Measurements from ENCODE around the gene RABGAP1L. TPM values are rescaled to one million over a fixed set of nuclear protein-coding genes. Genes with fewer than 3 reads are reported as not detected.
A peak's percentile ranks its signal among the peaks of the same experiment; 100 is the strongest.

Gene RABGAP1L
- total RNA-seq, 2 experiments from 2014 or later, result 38.2 to 44.2 TPM

- peak overlapping the region; percentile 3 for H3K27ac Mint-ChIP-seq
Observed at GRCh38 chr1:174938281-174939007, 779.1 kb downstream of the RABGAP1L start.

DNA sequence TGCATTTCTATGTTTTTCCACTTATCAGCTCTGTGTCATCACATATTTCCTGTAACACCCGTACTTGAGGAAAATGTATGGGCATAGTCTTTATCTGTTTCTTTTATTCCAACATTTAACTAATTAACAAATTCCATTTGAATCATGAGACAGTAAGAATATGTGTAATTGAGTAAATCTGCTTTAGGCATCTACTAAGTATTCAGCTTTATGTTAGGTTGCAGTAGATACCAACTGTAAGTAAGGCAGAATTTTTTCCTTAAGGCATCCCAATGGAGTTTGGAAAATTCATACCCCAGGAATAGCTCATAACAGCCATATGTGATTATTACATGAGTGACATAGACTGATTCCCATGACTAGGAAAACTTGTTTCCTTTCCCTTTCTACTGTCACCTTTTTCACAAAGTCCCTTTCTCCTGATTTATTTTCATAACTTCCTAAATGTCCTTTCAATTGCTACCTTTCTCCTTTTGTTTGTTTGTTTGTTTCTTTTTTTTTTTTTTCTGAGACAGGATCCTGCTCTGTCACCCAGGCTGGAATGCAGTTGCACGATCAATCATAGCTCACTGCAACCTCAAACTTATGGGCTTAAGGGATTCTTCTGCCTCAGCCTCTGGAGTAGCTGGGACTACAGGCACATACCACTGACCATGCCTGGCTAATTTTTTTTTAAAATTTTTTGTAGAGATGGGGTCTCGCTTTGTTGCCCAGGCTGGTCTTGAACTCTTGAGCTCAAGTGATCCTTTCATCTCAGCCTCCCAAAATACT, 780.6 kb downstream of the RABGAP1L start:
- Mint-ChIP-seq H3K27me3 (ENCODE audit: low read depth) (no peaks in the 10 kb centered on the region), H3K9me3 (ENCODE audit: insufficient read depth) (no peaks in the 10 kb centered on the region), H3K4me3 (no peak overlapping the region), H3K36me3 (ENCODE audit: low read depth) (no peaks in the 10 kb centered on the region), H3K27ac (no peak overlapping the region), H3K4me1 (ENCODE audit: low read depth) (peaks cover 7% of the 10 kb centered on the region)
- ChIA-PET POLR2A (interaction anchor here (0.6 kb wide), 1 partner anchor 30 kb away, joined by 3 read pairs; no protein-coding TSS in a partner anchor), CTCF (interaction anchor here (0.9 to 1.8 kb wide), 3 partner anchors 13 to 26 kb away, joined by 3 to 5 read pairs (median 3); no protein-coding TSS in a partner anchor)
- ATAC-seq, result no peak
- DNase-seq, result no peak

More at GRCh38 chr1:174938281-174939007, 779.1 kb downstream of the RABGAP1L start:
- H3K27me3 Mint-ChIP-seq (ENCODE audit: low read depth), result no peaks in the 10 kb centered on the region
- DNase-seq (no peak), ATAC-seq (no peak)
- CTCF ChIA-PET, result interaction anchor here (0.8 to 1.2 kb wide), 4 partner anchors 19 to 78 kb away, joined by 3 to 4 read pairs (median 3); partner anchors contain the start of gene CACYBP
- POLR2A ChIA-PET, result no interaction called here
- H3K36me3 Mint-ChIP-seq (ENCODE audit: low read depth), result no peaks in the 10 kb centered on the region
- H3K9me3 Mint-ChIP-seq (ENCODE audit: insufficient read depth), result no peaks in the 10 kb centered on the region
- peaks cover 7% of the 10 kb centered on the region for H3K4me1 Mint-ChIP-seq (ENCODE audit: low read depth)
- H3K4me3 Mint-ChIP-seq, result peak overlapping the region; percentile 24

GRCh38 chr1:174940646-174941175, 781.4 kb downstream of the RABGAP1L start:
- ATAC-seq (no peak), DNase-seq (no peak)
- H3K4me3 Mint-ChIP-seq, result no peak overlapping the region
- ChIA-PET POLR2A (no interaction called here), CTCF (interaction anchor here (0.9 to 1.8 kb wide), 2 partner anchors 13 to 25 kb away, joined by 3 to 5 read pairs; no protein-coding TSS in a partner anchor)
- no peaks in the 10 kb centered on the region for H3K36me3 Mint-ChIP-seq (ENCODE audit: low read depth)
- H3K27me3 Mint-ChIP-seq (ENCODE audit: low read depth), result no peaks in the 10 kb centered on the region
- peaks cover 7% of the 10 kb centered on the region for H3K4me1 Mint-ChIP-seq (ENCODE audit: low read depth)
- H3K27ac Mint-ChIP-seq, result no peak overlapping the region
- H3K9me3 Mint-ChIP-seq (ENCODE audit: insufficient read depth), result no peaks in the 10 kb centered on the region

GRCh38 chr1:174942547-174943255, 783.4 kb downstream of the RABGAP1L start:
- ATAC-seq, result no peak
- no peak overlapping the region for H3K27ac Mint-ChIP-seq
- POLR2A ChIA-PET, result no interaction called here
- CTCF ChIA-PET, result interaction anchor here (1.0 to 1.4 kb wide), 3 partner anchors 21 to 56 kb away, joined by 3 to 4 read pairs (median 3); no protein-coding TSS in a partner anchor
- no peak overlapping the region for H3K4me3 Mint-ChIP-seq
- no peaks in the 10 kb centered on the region for H3K36me3 Mint-ChIP-seq (ENCODE audit: low read depth)
- no peaks in the 10 kb centered on the region for H3K9me3 Mint-ChIP-seq (ENCODE audit: insufficient read depth)
- H3K27me3 Mint-ChIP-seq (ENCODE audit: low read depth), result no peaks in the 10 kb centered on the region
- DNase-seq, result no peak
- H3K4me1 Mint-ChIP-seq (ENCODE audit: low read depth), result peaks cover 7% of the 10 kb centered on the region

DNA sequence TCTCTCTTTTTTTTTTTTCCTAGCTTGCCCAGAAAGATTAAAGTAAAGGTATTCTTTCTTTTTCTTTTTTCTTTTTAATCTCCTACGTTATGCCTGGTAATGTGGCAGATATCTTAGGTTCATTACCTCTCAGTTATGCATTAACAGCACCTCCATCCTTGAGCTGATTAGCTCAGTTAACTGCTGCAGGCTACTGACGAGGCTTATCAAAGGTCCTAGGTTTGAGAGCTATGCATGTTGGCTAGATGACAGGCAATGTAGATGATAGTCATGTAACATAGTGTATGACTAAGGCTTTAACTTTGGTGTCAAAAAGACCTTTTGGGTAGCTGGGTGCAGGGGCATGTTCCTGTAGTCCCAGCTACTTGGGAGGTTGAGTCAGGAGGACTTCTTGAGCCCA, 786.7 kb downstream of the RABGAP1L start:
- no peak for ATAC-seq
- POLR2A ChIA-PET, result no interaction called here
- Mint-ChIP-seq H3K9me3 (ENCODE audit: insufficient read depth) (no peaks in the 10 kb centered on the region), H3K27ac (no peak overlapping the region), H3K36me3 (ENCODE audit: low read depth) (no peaks in the 10 kb centered on the region), H3K4me3 (no peak overlapping the region), H3K4me1 (ENCODE audit: low read depth) (no peaks in the 10 kb centered on the region), H3K27me3 (ENCODE audit: low read depth) (no peaks in the 10 kb centered on the region)
- CTCF ChIA-PET, result interaction anchor here (1.2 kb wide), 1 partner anchor 18 kb away, joined by 4 read pairs; no protein-coding TSS in a partner anchor
- DNase-seq, result no peak

DNA sequence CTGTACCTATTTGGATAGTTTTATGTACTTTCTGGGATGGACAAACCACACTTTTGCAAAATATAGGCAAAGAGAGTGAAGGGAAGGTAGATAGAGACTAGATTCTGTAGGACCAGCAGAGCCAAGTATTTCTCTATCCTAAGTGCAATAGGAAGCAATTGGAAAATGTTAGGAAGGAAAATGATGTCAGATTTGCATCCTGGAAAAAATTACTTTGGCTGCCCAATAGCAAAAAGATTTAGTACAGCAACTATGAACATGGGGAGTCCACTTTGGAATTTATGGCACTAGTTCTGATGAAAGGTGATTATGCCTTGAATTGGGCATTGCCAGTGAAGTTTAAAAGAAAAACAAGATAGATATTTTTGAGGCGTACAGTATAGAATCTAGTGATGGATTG, 789.7 kb downstream of the RABGAP1L start:
- Mint-ChIP-seq H3K27me3 (ENCODE audit: low read depth) (no peaks in the 10 kb centered on the region), H3K36me3 (ENCODE audit: low read depth) (no peaks in the 10 kb centered on the region), H3K9me3 (ENCODE audit: insufficient read depth) (no peaks in the 10 kb centered on the region), H3K4me3 (no peak overlapping the region), H3K27ac (no peak overlapping the region), H3K4me1 (ENCODE audit: low read depth) (no peaks in the 10 kb centered on the region)
- ChIA-PET POLR2A (no interaction called here), CTCF (interaction anchor here (1.1 kb wide), 1 partner anchor 15 kb away, joined by 3 read pairs; no protein-coding TSS in a partner anchor)
- DNase-seq, result no peak
- ATAC-seq, result no peak

DNA sequence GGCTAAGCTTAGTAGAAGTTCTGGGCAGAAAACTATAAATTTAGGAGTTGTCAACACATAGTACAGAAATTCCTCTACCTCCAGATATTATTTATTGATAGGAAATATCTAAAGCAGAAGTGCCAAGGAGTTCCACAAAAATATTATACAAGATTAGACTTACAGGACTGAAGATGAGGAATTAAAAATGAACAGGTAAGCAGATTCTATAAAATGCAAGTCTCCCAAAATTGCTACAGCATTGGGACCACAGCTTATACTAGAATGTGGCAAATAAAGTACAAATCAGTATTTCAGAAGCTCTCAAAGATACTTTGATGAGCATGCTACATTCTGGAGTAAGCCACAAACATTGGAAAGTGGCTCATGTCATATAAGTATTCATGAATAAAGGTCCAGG, 790.3 kb downstream of the RABGAP1L start:
- Mint-ChIP-seq H3K9me3 (ENCODE audit: insufficient read depth) (no peaks in the 10 kb centered on the region), H3K36me3 (ENCODE audit: low read depth) (no peaks in the 10 kb centered on the region), H3K27me3 (ENCODE audit: low read depth) (no peaks in the 10 kb centered on the region), H3K4me1 (ENCODE audit: low read depth) (no peaks in the 10 kb centered on the region), H3K4me3 (no peak overlapping the region), H3K27ac (no peak overlapping the region)
- DNase-seq (no peak), ATAC-seq (no peak)
- POLR2A ChIA-PET, result no interaction called here
- CTCF ChIA-PET, result interaction anchor here (1.1 kb wide), 1 partner anchor 15 kb away, joined by 3 read pairs; no protein-coding TSS in a partner anchor

- Mint-ChIP-seq H3K4me3 (no peak overlapping the region), H3K27ac (no peak overlapping the region), H3K9me3 (ENCODE audit: insufficient read depth) (no peaks in the 10 kb centered on the region), H3K27me3 (ENCODE audit: low read depth) (no peaks in the 10 kb centered on the region), H3K4me1 (ENCODE audit: low read depth) (peaks cover 19% of the 10 kb centered on the region), H3K36me3 (ENCODE audit: low read depth) (peaks cover 7% of the 10 kb centered on the region)
- ChIA-PET POLR2A (interaction anchor here (1.4 kb wide), 1 partner anchor 11 kb away, joined by 3 read pairs; no protein-coding TSS in a partner anchor), CTCF (interaction anchor here (0.9 to 1.9 kb wide), 3 partner anchors 13 to 30 kb away, joined by 3 to 7 read pairs (median 3); no protein-coding TSS in a partner anchor)
- DNase-seq (no peak), ATAC-seq (no peak)
Observed at GRCh38 chr1:174953285-174954072, 794.2 kb downstream of the RABGAP1L start.

DNA sequence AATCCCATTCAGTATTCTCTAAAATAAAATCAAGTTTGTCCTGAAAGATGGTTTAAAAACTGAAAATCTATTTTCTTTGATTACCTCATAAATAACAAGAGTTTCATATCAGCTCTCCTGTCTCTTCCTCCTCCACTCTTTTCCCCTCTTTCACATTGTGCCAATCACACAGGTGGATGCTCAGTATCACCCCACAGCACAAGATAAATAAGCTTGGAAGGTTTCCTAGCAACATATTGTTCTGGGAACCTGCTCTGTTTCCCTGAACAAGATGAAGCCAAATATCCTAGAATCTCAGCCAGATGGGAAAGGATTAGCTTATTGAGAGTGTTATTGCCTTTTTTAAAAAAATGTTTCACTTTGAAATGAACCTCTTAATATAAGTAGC, 794.7 kb downstream of the RABGAP1L start:
- ChIA-PET POLR2A (interaction anchor here (1.4 kb wide), 1 partner anchor 10 kb away, joined by 3 read pairs; no protein-coding TSS in a partner anchor), CTCF (interaction anchor here (0.9 to 1.9 kb wide), 2 partner anchors 13 to 29 kb away, joined by 3 to 7 read pairs; no protein-coding TSS in a partner anchor)
- no peak overlapping the region for H3K4me3 Mint-ChIP-seq
- peaks cover 7% of the 10 kb centered on the region for H3K36me3 Mint-ChIP-seq (ENCODE audit: low read depth)
- H3K27ac Mint-ChIP-seq, result no peak overlapping the region
- no peak for ATAC-seq
- no peak for DNase-seq
- H3K27me3 Mint-ChIP-seq (ENCODE audit: low read depth), result no peaks in the 10 kb centered on the region
- no peaks in the 10 kb centered on the region for H3K9me3 Mint-ChIP-seq (ENCODE audit: insufficient read depth)
- H3K4me1 Mint-ChIP-seq (ENCODE audit: low read depth), result peaks cover 20% of the 10 kb centered on the region

DNA sequence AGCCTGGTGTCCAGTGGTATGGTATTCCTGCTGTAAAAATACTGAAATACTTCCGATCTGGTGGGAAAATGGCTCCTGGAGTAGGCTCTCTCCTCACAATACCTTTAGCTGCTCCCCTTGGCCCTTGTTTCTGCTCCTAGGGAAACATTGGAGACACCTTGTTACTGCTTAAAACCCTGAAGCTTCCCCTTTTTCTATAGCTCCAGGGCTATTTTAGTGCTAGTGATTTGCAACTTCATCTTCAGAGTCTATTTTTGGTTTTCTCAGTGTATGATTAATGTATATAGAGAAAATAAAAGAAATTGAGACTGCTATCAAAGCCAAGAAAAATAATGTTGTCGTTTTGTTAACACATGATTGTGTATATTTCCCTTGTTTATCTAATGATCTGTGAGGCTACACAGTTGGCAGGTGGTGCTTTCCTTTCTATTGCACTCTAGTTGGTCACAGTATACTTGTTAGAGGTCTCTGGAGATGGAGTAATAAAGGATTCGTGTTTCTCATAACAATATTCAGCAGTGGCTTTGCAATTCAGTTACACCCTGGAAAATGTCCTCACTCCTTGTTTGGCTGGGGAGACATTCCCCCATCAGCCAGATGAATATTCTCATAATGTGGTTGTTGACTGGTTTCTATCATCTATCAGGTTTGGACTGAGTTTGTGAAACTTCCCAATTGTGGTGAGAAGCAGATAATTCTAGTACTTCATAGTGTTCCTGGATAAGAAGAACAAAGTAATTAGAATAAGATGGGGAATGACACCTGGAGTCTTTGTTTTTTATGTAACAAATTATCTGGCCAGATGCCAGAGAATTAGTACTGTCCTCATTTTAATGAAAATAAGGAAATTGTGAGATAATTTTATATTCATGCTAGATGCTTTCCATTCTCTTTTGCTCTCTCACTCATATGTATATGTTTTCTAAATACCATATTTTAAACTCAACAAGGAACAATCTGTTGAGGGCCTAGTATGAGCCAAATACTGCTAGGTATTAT, 795.6 kb downstream of the RABGAP1L start:
- ATAC-seq (no peak), DNase-seq (no peak)
- Mint-ChIP-seq H3K4me1 (ENCODE audit: low read depth) (peaks cover 20% of the 10 kb centered on the region), H3K4me3 (no peak overlapping the region), H3K36me3 (ENCODE audit: low read depth) (peaks cover 7% of the 10 kb centered on the region), H3K9me3 (ENCODE audit: insufficient read depth) (no peaks in the 10 kb centered on the region), H3K27ac (no peak overlapping the region), H3K27me3 (ENCODE audit: low read depth) (no peaks in the 10 kb centered on the region)
- ChIA-PET POLR2A (interaction anchor here (1.4 kb wide), 1 partner anchor 9 kb away, joined by 3 read pairs; no protein-coding TSS in a partner anchor), CTCF (interaction anchor here (1.9 kb wide), 1 partner anchor 28 kb away, joined by 7 read pairs; no protein-coding TSS in a partner anchor)

Measured in activated CD8-positive, alpha-beta T cell treated with anti-CD3 and anti-CD28 coated beads, Interleukin-2, amount 10 ng/mL, durations not matched to agents 7 days and 5 days (primary cell).